CD4-positive, alpha-beta T cell treated with Interleukin-12 subunit alpha and Interleukin-12 subunit beta, for 1 hour (primary cell): Measurements from ENCODE around the gene NCKAP5.
"Not testable (repeated sequence)": the region's sequence is repeated elsewhere in the genome, so short reads cannot be mapped to it uniquely, and the experiment has no call there.

Experiments
- DNase-seq: peaks from one replicate; pipeline ENCODE4 v3.0.0-alpha.2; 2020

The NCKAP5 gene

DNA sequence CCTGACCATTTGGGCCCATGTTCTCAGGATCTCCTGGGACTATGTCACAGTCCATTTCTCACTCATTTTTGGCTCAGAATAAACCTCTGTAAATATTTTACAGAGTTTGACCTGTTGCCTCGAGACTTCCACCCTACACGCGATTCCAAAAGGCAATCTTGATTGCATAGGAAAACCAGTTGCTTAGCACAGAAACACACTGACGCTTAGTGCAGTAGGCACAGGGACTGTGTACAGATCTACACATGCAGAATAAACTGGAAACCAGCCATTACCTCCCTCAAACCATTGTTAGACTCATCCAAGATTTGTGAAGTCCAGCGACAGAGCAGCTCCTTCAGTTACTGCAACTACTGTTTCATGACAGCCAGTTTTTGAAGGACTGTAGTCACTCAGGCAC lies 73.0 kb downstream of the NCKAP5 start:
- no peak for DNase-seq

DNA sequence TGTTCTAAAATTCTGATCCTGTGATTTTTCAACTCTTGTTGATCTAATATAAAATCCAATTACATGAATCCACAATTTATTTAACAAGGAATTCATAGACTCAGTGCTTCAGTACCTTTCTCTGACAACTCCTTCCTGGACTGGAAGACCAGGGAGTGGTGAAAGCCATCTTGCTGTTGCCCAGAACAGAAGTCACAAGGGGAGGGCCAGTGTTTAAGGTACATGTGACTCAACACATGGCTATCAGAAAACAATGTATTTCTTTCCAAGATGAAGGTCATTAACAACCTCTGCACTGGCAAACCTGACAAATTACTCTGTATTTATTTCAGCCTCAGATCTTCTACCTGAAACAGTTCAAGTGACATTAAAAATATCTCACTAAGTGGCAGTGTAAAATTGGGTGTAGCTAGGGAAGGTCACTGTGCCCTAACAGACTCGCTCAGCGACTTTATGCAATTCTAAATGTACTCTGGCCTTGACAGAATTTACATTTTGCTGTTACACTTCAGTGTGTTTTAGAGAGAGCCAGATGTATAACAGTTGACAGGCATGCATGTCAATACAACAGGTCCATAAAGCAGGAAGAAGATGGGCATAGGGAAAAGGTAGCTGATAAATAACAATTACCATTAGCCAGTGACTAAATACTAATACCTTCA lies 75.4 kb downstream of the NCKAP5 start:
- DNase-seq, result no peak

DNA sequence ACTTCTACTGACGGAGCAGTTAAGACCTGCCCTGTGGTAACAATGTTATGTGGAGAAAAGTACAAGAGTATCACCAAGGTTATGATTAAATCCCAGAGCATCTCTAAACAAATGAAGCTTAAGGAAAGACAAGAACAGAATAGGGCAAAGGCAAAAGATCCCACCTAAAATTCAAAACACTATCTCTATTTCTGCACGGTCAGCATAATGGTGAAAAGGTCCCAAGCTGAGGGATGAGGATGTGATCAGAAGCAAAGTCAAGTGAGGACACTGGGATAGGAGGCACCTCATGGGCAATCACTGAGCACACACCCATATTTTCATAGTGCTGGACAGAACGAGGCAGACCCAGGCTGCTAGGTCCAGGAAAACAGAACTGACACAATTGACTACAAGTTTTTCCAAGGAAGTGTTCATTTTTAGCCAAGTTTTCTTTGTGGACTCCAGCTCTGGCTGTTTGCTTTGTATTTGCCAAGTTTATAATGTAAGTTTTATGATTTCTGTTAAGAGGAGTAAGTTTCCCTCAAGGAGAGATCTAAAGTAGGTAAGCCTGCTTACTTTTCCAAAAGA lies 77.8 kb downstream of the NCKAP5 start:
- no peak for DNase-seq

DNA sequence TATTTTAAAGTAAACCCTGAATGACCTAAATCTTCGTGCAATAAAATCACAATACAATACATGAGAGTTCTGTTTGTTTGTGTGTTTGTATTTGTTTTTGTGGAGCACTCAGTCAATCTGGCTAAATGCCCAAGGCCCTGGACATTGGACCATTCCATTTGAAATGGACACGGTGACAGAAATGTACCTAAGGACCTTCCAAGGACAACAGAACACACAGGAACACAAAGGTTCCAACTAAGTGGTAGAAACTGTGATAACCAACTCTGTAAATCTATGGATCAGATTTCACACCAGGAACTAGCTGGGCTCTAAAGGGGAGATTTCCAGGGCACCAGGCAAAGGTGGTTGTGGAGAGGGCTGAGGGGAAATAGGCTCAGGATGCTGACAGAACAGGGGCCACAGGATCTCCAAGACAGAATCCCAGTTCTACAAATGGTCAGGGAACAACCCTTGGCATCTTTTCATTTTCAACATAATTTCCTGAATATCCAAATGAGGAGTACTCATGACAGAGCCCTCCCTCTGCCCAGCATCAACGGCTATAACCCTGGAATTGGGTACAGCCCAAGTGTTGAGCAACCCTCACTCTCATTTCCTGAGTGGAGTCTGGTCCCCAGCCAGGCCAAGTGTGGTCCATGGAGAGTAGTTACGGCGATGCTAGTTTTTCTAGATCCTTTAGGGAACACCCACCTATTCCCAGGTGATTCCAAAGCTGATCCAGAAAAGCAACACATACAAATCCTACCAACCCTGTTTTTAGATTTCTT lies 78.4 kb downstream of the NCKAP5 start:
- DNase-seq, result no peak

DNA sequence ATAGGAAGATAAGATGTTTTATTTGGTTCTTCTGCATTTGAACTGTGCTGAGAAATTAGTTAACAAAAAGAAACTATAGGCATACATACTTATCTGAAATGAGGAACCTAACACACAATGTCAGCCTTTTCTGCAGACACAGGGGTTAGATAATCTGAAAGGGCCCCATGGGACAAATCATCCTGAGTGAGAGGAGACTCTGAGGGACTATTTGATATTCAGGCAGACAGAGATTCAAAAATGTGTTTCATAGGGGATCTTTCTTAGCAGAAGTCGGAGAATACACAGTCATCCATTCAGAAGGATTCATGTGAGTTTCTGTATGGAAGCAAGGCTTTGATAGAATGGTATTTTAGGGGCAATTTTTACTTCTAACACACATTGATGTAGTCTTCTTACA lies 79.1 kb downstream of the NCKAP5 start:
- no peak for DNase-seq

DNA sequence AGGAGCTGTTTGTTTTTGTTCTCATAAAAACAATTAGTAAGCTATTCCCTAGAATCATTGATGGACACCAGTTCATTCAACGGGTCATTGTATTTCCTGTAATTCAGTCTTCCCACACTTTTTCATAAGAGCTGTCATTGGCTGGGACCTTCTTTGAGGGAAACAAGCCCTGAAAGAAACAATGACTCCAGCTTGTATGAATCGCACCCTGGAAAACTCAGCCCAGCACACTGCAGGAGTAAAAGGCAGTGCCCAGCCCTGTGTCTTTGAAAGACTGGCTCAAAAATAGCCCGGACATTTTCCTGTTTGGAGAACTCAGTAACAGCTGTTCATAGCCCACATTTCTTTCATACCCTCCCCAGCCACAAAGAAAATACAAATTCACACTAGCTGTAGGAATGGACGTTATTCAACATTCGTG lies 81.5 kb downstream of the NCKAP5 start:
- DNase-seq, result no peak

DNA sequence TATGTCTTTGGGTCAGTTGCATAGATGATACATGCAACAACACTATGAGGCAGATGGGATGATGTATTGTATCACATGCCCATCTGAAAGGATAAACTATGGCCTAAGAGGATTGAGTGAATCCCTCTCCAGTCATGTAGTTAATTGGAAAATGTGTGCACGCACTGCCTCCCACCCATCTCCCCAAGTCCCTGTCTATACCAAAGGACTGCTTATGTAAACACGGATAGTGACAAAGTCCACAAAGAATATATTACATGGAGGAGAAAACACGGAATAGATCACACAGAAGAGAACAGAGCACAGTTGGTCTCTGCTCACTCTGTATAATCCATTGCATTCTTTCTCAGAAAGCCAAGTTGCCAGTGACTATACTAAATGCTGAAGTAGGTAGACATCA lies 82.4 kb downstream of the NCKAP5 start:
- DNase-seq, result no peak

DNA sequence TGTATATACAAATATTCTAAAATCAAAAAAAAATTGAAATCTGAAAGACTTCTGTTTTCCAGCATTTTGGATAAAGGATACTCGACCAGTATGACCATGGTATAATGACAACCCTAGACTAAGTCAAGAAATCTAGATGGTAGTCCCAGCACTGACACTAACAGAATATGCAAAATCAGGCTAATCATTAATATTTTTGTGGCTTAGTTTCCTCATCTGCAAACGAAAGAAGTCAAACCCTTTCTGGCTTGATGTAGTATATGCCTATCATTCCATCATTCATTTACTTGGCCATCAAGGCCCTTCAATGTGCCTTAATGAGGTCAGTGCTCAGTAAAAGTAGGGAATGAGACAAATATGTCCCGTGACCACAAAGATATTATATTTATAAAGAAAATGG lies 83.5 kb downstream of the NCKAP5 start:
- no peak for DNase-seq

DNA sequence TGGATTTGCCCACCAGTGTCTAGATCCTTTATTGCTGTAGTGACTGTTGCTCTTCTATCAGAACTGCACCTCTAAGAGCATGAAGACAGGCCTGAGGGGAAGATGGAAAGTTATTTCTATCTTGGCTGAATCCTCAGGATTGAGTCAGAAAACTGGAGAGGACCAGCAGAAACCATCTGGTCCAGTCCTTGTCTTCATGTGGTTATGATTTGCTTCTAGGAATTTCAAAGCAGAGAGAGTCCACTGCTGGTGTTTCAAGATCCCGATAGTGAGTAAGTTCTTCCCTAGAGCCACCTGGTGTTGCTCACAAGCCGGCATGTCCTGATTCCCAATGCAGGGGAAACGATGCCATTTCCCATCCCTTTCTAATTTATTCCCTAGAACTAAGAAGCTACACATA lies 84.2 kb downstream of the NCKAP5 start:
- DNase-seq, result no peak

DNA sequence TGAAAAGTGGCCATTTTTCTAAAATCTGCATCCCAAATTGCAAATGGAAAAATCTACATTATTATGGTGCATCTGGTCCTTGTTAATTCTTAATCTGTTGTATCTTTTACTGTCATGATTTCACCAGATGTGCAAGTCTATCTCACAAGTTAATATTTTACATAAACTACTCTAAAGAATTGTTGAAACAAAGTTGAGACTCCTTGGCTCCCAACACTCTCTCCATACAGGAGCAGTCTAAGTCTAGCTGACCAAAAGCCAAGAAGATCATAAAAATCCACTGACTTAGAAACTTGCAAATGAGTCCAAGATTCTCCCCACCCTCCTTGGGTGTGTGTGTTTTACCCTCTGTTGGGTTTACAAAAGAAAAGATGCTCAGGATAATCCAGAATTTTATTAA lies 85.1 kb downstream of the NCKAP5 start:
- no peak for DNase-seq

DNA sequence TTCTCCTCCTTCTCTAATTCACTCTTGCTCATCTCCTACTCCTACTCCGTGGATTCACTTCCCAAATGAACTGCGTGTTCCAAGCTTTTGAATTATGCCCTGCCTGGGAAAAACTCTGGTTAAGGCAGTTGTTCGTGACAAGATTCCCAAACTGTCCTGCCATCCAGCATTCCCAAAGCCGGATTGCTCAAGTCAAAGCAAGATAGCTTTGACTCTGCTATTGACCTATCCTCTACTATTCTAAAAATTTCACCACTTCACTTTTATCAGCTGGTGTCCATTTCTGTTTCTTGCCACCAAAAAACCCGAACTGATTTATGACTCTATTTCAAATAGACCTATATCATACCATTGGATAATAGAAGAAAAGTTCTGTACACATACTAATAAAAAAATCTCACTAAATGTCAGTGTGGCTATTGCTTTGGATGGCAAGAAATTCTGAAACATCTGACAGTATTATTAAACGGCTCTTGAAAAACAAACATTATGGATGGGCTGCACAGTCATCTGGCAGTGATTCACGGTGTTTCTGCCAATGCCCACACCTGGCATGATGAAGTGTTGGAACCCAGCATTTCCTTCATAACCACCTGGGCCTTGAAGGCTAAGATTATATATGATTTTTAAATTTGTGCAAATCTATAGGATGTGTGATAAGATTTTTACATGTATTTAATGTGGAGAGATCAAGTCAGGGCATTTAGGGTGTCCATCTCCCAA lies 87.4 kb downstream of the NCKAP5 start:
- DNase-seq, result no peak

DNA sequence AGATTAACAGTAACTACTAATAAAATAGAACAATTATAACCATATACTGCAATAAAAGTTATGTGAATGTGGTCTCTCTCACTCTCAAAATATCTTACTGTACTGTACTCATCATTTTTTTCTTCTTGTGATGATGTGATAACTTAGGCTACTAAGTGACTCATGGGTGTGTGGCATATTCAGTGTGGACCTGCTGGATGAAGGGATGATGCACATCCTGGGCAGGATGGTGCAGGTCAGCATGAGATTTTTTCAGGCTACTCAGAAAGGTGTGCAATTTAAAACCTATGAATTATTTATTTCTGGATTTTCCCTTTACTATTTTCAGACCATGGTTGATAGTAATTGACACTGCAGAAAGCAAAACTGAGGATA lies 90.7 kb downstream of the NCKAP5 start:
- DNase-seq, result no peak

DNA sequence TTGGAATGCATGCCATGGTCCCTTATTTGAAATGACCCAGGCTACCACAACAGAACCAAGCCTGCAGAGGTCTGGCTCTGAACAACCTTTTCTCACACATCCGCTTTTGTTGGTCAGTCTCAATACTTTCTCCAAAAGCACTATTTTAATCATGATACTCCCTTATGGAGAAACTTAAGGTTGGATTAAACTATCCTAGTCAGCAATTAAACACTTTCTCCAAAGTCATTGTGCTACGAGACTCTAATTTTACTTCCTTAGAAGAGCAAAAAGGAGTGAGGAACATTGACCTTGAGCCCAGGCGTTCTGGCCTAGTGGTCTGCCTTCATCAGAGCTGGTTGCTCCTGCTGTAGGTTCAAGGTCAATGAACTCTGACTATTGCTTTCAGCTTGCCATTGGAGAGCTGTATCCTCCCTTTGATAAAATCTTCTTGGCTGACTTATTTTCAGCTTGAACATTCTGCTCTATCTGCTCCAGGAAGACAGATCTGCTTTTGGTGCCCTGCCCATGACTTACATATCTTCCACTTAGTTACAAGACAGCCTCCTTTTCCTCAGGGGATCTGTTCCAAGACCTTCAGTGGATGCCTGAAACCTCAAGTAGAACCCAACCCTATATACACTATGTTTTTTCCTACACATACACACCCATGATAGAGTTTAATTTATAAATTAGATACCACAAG lies 91.2 kb downstream of the NCKAP5 start:
- DNase-seq, result no peak

DNA sequence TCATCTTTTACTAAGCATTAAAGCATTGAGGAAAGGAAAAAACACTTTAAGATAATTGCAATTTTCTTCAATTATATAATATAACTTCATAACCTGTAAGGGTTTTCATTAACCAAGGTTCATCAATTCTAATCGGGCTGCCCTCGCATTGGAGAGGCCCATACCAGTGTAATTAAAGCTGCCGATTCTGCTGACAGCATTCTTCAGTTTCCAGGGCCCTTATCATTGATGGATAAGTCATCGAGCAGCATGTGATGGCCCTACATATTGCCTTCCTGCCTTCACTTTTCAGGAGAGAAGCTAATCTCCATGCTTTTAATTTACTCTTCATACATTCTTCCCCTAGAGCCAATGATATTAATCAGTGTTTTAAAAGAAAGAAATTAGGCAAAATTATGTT lies 92.0 kb downstream of the NCKAP5 start:
- DNase-seq, result no peak

DNA sequence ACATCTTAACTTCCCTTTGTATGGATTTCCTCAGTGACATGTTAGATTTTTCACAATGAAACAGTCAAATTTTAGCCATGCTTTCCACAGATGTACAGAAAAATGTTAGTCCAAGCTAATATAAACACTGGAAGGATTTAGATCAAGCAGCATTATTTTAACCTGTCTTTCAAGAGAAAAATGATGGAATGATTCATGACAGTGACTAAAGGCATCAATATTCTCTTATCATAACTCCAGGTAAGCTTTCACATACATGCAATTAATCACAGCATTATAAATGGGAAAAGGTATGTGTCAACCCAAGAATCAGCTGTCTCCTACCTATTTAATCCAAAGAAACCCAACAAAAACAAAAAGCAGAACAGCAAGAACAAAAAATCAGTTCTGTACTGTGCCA lies 92.7 kb downstream of the NCKAP5 start:
- no peak for DNase-seq

DNA sequence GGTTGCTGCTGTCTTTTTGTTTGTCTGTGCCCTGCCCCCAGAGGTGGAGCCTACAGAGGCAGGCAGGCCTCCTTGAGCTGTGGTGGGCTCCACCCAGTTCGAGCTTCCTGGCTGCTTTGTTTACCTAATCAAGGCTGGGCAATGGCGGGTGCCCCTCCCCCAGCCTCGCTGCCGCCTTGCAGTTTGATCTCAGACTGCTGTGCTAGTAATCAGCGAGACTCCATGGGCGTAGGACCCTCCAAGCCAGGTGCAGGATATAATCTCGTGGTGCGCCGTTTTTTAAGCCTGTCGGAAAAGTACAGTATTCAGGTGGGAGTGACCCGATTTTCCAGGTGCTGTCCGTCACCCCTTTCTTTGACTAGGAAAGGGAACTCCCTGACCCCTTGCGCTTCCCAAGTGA lies 97.8 kb downstream of the NCKAP5 start:
- DNase-seq, result not testable (repeated sequence)

DNA sequence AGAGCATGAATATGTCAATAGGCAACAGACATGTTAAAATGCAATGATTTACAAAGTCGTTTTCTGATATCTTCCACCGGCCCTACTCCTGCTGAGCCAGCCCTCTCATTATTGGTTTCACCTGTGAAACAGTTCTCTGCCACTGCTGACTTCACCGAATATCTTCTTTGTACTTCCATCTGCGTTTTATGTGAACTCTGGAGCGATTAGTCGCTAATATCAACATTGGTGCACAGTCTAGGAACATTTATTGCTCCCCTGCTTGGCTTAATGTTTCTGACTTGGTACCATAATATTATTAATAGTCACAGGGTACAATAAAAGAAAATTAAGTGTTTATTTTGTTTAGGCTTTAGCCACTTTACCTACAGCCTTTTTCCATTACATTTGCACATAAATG lies 105.5 kb downstream of the NCKAP5 start:
- DNase-seq, result no peak

DNA sequence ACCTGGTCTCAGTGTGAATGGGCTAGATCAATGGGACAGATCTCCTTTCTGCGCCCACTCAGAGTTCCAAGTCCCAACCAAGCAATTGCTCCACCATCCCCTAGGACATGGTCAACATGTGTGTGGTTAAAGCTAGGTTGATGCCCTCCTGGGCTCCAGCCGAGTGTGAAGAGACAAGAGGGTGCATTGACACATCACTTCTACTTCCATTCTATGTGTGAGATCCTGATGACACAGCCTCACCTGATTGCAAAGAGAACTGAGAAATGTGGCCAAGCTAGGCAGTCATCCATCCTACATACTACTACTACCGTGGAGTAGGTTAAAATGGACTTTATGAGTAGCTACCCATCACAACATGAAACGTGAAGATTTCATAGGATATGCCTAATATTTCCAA lies 106.8 kb downstream of the NCKAP5 start:
- no peak for DNase-seq

DNA sequence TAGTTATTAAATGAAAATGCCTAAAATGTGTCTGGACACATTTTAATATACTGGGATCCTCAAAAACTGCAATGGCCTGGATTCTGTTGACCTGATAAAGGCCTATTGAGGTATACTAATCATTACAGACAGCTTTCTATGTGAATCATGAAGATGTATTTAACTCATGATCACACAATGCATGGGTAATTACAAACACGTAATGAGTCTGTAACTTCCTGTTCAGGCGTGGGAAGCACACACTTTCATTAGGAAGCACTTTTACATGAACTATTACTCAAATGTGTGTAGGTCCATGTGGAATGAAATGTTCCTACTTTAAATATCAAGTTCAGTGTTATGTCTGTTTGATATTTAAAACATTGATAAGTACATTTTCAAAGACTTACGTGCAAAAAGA lies 108.7 kb downstream of the NCKAP5 start:
- no peak for DNase-seq

DNA sequence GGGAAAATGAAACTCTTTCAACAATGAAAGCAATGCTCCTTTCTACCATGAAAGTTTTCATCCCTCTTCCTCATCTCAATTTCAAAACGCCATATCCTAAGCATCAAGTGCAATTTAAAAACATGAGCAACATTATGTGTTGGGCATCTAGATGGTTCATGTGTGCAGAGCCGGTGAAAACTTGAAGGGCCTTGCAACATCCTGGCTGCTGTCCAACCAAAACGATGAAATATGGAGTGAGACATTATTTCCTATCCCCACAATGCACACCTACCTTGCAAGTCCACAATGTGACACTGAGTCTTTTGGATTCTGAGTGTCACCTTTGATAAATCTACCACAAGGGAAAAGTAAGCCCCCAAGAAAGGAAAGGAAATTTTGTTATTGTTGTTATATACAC lies 110.0 kb downstream of the NCKAP5 start:
- DNase-seq, result no peak

DNA sequence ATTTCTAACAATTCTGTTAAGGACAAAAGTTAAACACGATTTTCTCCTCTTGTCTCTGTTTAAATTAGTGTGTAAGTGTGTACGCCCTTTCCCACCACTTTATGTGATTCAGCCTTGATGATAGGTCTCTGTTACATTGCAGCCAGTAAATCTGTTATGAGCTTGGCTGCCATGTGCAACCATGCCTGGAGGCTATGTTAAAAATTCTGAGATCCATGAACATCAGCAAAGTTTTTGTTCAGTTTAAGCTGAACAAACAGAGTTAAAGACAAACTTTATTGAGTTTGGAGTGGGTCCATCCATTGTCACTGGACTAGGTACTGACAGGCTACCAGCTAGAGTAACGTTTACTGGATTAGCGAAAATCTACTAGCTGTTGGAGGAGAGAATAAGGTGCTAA lies 110.4 kb downstream of the NCKAP5 start:
- no peak for DNase-seq

DNA sequence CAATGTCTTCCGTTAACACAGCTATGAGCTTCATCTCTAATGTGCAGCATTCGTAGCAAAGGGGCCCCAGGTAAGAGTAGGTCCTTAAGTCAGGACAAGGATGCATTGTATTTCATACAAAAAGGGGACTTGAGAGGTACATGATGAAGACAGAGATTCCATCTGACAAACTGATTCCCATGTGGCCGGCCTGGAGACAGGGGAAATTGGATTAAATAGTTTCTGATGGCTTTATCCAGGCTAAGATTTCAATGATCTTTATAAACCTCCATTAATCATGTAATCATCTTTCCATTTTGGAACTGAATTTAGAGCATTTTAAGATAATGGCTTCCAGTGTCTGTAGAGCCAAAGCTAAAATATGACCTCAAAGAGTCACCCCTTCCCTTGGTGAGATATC lies 111.3 kb downstream of the NCKAP5 start:
- DNase-seq, result no peak

DNA sequence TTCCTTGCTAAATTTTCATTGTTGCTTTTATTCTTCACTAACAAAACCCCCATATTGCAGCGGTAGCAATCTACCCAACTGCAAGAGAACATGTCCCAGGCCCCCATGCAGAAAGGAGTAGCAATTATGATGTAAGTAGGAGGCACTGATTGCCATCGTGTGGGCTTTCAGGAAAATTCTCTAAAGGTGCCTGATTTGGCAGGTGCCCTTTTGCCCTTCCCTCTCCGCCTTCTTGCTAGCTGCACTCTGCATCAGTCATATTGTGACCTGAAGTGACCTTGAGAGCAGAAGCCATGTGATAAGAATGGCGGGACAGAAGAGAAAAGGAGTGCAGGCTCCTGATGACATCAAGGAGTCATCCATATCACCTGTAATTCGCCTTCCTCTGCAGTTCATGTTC lies 112.1 kb downstream of the NCKAP5 start:
- DNase-seq, result no peak
